RWPE1 (cell line): ENCODE results near the gene NOX4.
"Not testable (repeated sequence)": the region's sequence is repeated elsewhere in the genome, so short reads cannot be mapped to it uniquely, and the experiment has no call there.

Experiments used
- CTCF ChIA-PET: fragments of 350-600 bp; sonication (Branson Sonifier 250); formaldehyde crosslinking; extraction: SDS; loops from one replicate; lab custom pipeline; 2021; lab: Yijun Ruan, JAX
- POLR2A ChIA-PET: fragments of 400-600 bp; formaldehyde crosslinking; extraction: SDS; loops from one replicate; lab custom pipeline; 2020; ENCODE audit warnings: antibody characterized with exemption; ENCODE audit not compliant: low non-redundant PET; lab: Yijun Ruan, JAX
- DNase-seq: peaks from one replicate; pipeline ENCODE4 v3.0.0; 2012; ENCODE audit warnings: low spot score
- H3K27ac ChIP-seq: fragments of 450-650 bp; 2 replicates; pipeline ENCODE4 v1.5.1; 2017
- TF ChIP-seq, protein P1 (sequence below): fragments of 450-650 bp; conservative IDR thresholded peaks from 2 replicates; pipeline ENCODE4 v1.5.1; 2017; ENCODE audit warnings: low read depth, mild to moderate bottlenecking

NOX4 gene

DNA sequence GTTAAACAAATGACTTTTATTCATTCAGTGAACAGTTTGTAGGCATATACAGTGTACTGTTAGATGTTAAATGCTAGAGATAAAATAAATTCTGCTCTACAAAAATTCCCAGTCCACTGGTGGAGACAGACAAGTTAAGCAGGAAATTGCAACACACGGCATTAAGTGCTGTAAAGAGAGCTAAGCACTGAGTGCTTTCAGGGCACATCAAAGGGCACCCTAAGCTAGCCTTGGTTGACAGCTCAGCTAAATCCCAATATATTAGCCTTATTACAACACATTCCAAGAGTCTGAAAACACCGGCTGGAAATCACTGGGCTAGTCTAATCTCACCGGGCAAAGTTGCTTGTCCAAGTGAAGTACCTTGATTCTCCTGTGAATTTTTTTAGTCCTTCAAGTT is 55.1 kb downstream of the NOX4 start:
- H3K27ac ChIP-seq = no peak overlapping the region
- ChIA-PET POLR2A (no interaction called here), CTCF (no interaction called here)
- TF ChIP-seq, protein P1, sequence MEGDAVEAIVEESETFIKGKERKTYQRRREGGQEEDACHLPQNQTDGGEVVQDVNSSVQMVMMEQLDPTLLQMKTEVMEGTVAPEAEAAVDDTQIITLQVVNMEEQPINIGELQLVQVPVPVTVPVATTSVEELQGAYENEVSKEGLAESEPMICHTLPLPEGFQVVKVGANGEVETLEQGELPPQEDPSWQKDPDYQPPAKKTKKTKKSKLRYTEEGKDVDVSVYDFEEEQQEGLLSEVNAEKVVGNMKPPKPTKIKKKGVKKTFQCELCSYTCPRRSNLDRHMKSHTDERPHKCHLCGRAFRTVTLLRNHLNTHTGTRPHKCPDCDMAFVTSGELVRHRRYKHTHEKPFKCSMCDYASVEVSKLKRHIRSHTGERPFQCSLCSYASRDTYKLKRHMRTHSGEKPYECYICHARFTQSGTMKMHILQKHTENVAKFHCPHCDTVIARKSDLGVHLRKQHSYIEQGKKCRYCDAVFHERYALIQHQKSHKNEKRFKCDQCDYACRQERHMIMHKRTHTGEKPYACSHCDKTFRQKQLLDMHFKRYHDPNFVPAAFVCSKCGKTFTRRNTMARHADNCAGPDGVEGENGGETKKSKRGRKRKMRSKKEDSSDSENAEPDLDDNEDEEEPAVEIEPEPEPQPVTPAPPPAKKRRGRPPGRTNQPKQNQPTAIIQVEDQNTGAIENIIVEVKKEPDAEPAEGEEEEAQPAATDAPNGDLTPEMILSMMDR = no peak
- DNase-seq = no peak

DNA sequence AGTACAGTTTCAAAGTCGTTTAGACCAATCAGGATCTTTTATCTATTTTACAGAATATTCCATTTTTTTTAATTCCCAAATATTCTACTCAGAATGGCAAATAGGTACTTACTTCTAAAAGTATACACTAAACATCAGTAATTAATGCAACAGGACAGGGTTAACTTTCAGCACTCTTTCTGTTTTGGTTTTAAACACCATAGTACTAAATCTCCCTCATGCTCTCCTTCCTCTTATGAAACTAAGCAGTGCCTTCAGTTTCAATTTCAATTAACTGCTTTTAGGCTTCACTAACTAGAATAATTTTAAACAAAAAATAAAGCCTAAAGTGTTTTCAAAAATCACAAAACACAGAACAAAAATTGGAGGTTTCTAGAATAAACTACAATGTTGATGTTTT is 57.9 kb downstream of the NOX4 start:
- POLR2A ChIA-PET = no interaction called here
- CTCF ChIA-PET = no interaction called here
- TF ChIP-seq, protein P1 = no peak

DNA sequence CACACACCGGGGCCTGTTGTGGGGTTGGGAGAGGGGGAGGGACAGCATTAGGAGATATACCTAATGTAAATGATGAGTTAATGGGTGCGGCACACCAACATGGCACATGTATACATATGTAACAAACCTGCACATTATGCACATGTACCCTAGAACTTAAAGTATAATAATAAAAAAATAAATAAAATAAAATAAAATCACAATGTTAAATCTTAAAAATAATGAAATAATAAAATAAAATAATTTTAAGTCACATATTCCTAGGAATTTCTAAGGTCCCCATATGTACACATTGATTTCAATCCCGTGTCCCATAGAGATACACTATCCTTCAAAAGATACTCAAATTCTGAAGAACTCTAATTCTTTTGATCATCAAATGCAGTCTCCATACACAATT is 59.0 kb downstream of the NOX4 start:
- H3K27ac ChIP-seq, DNase-seq, CTCF ChIA-PET, POLR2A ChIA-PET: not testable (repeated sequence)

More for the DNA sequence above, 57.9 kb downstream of the NOX4 start:
- DNase-seq = no peak
- H3K27ac ChIP-seq = no peak overlapping the region

DNA sequence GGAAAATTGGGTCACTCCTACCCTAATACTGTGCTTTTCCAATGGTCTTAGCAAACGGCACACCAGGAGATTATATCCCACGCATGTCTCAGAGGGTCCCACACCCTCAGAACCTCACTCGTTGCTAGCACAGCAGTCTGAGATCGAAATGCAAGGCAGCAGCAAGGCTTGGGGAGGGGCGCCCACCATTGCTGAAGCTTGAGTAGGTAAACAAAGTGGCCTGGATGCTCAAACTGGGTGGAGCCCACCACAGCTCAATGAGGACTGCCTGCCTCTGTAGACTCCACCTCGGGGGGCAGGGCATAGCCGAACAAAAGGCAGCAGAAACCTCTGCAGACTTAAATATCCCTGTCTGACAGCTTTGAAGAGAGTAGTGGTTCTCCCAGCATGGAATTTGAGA is 64.7 kb downstream of the NOX4 start:
- H3K27ac ChIP-seq, DNase-seq, CTCF ChIA-PET, POLR2A ChIA-PET: not testable (repeated sequence)

DNA sequence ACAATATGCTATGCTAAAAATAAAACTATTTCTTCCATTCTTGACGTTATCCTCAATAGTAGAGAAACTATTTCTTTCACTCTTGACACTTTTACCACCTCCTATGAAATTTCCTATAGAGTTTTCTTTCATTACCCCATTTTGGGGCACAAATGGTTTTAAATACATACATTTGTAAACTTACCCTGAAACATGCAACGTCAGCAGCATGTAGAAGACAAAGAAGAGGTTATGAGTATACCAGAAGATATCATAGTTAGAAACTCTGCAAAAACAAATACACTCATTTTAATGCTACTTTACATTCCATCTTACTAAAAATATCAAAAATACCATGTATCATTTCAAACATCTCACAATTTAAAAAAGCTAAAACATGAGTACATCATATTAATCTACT is 69.5 kb downstream of the NOX4 start:
- CTCF ChIA-PET = no interaction called here
- POLR2A ChIA-PET = no interaction called here
- DNase-seq = no peak
- H3K27ac ChIP-seq = no peak overlapping the region
- TF ChIP-seq, protein P1 = no peak

DNA sequence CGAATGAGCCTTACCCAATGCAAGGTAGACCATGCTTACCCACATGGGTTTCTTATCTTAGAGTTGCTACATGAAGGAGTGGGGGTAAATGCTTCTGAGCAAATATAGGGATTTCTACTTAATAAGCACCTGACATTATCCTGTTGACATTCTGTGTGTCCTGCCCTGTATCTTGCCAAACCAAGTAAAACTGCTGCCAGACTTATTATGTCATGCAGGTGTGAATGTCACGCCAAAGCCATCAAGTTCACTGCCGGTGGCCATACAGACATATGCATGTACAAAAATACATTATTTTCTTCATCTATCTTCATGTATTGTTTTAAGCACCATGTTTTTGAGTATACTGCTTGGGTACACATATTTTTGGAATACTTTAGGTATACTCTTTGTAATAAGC is 70.2 kb downstream of the NOX4 start:
- TF ChIP-seq, protein P1 = no peak
- CTCF ChIA-PET = no interaction called here
- POLR2A ChIA-PET = no interaction called here

DNA sequence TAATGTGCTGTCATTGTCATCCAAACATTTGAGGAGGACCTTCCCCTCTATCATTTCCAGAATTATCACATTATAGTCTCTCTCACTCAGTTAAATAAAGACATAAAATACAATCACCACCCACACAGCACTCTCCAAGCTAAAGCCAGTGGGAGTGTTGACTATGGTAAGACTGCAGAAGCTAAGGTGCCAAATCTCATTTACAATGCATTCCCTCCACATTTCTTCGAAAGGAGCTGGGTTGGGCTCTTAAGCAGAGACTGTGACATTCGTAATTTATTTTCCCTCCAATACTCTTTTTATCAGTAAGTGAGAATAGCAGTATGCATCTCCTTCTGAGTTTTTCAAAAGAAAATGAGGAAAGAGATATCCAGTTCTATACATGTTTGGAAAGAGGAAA is 74.2 kb downstream of the NOX4 start:
- H3K27ac ChIP-seq = no peak overlapping the region
- TF ChIP-seq, protein P1 = no peak
- CTCF ChIA-PET = no interaction called here
- POLR2A ChIA-PET = no interaction called here
- DNase-seq = no peak

More for the DNA sequence above, 70.2 kb downstream of the NOX4 start:
- H3K27ac ChIP-seq = no peak overlapping the region
- DNase-seq = no peak

DNA sequence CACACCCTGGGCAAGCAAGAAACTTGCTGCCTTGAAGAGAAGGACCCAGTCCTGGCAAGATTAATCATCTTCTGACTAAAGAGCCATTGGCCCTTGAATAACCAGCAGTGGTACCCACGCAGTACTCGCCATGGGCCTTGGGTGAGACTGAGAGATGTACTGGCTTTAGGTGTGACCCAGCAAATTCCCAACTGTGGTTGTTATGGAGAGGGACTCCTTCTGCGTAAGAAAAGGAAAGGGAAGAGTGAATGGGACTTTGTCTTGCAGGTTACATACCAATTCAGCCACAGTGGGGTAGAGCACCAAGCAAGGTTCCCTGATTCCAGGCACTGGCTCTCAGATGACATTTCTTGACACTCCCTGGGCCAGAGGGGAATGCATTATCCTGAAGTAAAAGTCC is 80.1 kb downstream of the NOX4 start:
- CTCF ChIA-PET, POLR2A ChIA-PET, DNase-seq, H3K27ac ChIP-seq: not testable (repeated sequence)

DNA sequence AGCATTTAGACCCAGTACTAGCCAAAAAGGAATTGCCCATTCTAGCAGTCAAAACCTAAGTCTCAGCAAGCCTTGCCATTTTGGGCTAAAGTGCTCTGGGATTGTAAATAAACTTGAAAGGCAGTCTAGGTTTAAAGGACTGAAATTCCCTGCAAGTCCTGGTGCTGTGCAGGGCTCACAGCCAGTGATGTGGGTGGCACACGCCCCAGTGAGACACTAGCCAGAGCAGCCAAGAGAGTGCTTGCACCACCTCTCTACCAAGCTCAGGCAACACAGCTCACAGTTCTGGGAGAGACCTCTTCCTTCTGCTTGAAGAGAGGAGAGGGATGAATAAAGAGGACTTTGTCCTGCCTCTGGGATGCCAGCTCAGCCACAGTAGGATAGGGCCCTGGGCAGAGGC is 80.5 kb downstream of the NOX4 start:
- DNase-seq, POLR2A ChIA-PET, H3K27ac ChIP-seq, CTCF ChIA-PET: not testable (repeated sequence)

DNA sequence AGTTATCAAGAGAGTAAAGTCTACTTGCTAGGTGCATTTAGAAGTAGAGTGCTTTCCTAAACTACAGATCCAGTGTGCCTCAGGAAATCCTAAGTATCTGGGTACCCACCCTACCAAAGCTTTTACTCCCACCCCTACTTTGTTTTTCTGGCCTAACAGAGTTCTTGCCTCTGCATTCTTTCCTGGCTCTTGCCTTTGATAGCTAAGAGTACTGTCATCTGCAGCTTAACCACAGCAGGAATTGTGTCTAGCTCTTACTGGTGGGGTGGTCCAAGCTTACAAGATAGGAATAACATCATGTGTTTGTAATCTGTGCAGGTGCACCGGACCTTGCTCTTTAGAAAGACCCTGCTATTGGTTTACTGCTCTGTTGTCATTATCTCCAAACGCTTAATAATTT is 82.7 kb downstream of the NOX4 start:
- DNase-seq, H3K27ac ChIP-seq, CTCF ChIA-PET, POLR2A ChIA-PET: not testable (repeated sequence)
